DMS79 (cell line): ENCODE results near the gene TFB2M.
"Not testable (repeated sequence)": the region's sequence is repeated elsewhere in the genome, so short reads cannot be mapped to it uniquely, and the experiment has no call there.

ENCODE experiments used
- DNase-seq: peaks from one replicate; lab custom pipeline; 2025; lab: John Stamatoyannopoulos, UW

Gene TFB2M

DNA sequence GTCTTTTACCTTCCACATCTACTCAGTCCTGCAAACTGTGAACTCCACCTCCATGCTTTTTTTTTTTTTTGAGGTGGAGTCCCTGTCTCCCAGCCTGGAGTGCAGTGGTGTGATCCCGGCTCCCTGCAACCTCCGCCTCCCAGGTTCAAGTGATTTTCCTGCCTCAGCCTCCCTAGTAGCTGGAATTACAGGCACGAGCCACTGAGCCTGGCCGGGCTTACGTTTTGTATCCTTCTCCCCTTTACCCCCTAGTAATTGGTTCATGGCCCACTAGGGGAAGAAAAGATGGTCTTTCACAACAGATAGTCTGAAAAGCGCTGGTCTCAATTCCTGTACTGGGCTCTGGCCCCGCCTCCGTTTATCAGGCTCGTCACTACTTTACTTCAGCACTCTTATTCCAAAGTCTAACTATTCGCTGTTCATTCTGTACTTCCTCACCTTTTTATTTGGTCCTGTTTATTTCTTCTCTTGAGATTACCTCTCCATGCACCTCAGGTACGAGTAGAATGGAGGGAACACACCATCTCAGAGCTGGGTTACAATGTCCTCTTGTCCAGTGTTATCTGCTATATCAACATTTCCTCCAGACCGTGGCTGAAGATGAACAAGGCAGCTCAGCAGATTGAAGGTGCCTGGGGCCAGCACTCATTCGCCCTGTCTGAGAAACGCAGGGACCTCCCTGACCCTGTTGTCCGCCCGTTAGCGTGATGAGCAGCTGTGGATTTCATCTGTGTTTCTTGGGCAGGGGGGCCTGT, 16.4 kb upstream of the TFB2M start:
- DNase-seq: no peak

DNA sequence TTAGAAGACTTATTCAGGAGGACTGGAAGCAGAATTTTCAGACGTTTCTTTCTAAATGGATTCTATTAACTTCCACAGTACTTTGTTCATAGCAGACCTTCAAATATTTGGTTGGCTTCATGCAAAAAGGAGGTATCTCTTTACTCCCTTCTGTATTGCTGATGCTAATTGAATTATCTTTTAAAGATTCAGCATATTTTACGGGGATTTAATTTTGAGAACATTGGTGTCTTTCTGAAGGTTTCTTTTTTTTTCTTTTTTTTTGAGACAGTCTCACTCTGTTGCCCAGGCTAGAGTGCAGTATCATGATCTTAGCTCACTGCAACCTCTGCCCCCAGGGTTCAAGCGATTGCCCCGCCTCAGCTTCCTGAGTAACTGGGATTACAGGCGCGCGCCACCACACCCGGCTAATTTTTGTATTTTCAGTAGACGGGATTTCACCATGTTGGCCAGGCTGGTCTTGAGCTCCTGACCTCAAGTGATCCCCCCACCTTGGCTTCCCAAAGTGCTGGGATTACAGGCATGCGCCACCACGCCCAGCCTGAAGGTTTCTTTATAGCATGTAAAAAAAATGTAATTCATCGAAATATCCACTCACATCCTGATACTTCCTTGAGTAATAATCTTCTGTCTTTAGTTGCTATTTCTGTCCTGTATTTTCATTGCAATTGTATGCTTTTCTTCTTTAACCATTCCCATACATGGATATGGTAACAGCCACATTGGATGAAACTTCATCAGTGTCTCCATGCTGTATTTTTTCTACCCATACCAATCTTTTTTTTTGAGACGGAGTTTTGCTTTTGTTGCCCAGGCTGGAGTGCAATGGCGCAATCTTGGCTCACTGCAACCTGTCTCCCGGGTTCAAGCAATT, 14.7 kb upstream of the TFB2M start:
- DNase-seq: no peak

DNA sequence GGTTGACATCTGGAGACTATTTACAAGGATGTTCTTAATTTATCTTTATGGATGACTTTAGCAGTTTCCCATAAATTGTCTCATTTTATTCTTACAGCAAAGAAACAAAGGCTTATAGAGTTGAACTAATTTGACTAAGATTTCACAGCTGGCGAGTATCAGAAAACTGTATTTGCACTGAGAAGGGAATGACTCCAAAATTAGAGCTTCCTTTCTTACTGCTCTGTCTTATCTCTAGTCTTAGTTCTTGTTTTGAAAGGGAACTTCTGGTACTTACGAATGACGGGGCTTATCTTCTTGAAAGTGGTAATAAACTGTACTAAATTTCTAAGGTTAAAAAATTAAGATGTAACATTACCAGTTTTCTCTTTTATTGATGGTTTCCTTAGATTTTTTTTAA, 13.8 kb upstream of the TFB2M start:
- no peak for DNase-seq

DNA sequence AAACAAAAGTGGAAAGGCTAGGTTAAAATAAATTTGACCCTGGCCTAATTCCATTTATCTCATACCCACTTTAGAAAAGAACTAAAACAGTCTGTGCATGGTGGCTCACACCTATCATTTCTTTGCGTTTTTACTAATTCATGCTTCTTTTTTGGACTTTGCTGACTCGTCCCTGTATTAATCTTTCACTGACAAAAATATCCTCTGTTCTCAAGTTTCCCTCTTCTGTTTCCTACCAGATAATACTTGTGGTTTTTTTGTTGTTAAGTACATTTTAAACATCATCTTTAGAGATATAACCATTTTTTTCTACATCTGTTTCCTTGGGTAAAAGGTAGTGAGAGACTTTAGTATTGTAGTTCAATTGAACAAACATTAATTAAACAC, 11.7 kb upstream of the TFB2M start:
- DNase-seq: no peak

- DNase-seq: no peak
These were observed 11.1 kb upstream of the TFB2M start for GRCh38 chr1:246577082-246577719.

DNA sequence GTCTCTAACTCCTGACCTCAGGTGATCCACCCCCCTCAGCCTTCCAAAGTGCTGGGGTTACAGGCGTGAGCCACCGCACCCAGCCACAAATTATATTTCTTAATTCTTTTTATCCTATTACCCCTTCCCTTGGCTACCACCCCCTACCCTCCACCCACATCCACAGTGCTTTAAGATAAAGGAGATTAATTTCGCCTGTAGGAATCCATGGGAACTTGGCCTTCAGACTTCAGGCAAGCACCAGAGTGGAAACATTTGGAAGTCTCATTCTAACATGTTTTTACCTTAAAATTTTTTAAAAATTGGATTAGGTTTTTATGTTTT, 10.6 kb upstream of the TFB2M start:
- no peak for DNase-seq

DNA sequence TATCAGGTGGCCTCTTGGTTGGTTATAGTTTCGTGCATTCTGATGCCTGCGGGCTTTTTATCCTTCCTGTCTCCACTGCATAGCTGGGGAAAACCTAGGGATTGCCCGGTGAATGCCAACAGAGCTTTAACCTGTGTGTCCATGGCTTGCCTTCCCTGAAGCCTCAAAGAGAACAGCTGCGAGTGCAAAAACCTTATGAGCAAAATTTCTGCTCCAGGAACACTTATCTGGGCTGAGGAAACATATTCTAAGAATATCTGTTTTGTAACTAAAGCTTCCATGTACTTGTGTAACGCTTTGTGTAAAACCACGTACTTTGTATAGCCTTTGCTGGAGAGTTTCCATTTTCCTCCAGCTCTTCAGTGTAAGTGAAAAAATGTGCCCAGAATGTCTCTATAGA, 7.4 kb upstream of the TFB2M start:
- no peak for DNase-seq

DNA sequence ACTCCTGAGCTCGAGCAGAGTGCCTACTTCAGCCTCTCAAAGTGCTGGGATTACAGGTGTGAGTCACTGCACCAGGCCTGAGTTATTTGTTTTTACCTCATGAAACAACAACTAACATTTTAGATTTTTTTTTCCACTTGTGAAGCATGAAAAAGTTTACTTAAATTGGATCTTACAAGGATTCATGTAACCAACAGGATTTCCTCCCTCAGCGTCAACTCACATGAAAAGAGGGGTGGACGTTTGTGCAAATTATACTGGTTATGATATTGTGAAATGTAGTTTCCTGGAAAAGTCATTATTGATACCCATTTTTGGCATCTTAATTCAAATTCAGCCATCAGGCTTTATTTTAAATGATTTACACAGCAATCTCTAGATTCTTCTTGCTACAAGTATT, 6.7 kb upstream of the TFB2M start:
- DNase-seq: no peak

DNA sequence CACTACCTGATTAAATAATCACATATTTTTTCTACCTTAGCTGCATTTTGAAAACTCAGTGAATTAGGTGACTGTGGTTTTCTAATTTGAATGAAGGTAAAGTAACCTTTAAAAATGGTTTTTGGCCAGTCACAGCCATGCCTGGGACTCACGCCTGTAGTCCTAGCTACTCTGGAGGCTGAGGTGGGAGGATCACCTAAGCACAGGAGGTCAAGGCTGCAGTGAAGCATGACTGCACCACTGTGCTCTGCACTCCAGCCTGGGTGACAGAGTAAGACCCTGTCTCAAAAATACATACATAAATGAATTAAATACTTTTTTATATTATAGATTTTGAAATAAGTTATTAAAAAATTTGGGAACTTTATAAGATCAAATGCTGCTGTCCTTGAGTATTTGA, 5.9 kb upstream of the TFB2M start:
- no peak for DNase-seq

- not testable (repeated sequence) for DNase-seq
These were observed 5.2 kb upstream of the TFB2M start for GRCh38 chr1:246571309-246571708.

GRCh38 chr1:246569248-246570238, 3.5 kb upstream of the TFB2M start:
- no peak for DNase-seq

GRCh38 chr1:246567646-246568235, 1.7 kb upstream of the TFB2M start:
- DNase-seq: no peak

DNA sequence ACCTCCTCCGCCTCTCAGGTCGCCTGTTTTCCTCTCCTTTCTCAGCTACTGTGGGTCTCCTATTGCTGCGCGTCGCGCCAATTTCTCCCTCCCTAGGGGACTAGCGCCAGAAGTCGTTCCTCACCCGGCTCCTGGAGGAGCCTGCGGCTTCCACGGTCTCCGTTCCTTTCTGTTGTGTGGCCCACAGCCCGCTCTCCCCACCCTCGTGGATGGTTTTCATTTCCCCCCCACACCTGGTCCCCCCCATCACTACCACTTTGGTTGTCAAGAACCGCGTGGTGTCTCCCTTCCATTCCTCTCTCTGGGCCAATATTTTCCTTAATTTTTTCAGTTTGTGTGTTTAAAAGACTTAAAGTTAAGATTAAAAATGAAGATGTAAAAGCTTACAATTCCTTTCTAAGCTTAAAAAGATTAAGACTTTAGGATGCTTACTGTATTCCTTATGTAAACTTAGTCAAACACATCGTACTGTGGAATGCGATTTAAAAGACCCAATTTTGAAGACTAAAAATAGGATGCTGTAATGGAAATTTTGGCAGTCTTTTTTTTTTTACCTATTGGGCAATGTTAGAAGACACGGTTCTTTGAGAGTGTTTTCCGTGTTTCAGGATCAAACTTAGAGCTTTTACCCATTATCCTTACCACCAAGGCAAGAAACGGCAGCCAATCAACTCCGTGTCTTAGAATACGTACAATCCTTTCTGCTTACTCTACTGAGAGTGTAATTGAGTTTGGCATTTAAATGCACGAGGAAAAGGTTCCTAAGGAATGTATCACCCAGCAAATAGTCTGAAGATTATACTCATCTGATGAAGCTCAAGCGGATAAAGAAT, 968 bp upstream of the TFB2M start:
- no peak for DNase-seq

GRCh38 chr1:246565751-246566127, 322 bp downstream of the TFB2M start:
- DNase-seq: no peak

- no peak for DNase-seq
These were observed 966 bp downstream of the TFB2M start for GRCh38 chr1:246564839-246565750.

GRCh38 chr1:246560833-246561232, 5.2 kb downstream of the TFB2M start:
- DNase-seq: not testable (repeated sequence)

- no peak for DNase-seq
These were observed 6.8 kb downstream of the TFB2M start for GRCh38 chr1:246559310-246559709.

GRCh38 chr1:246558041-246558440, 8.0 kb downstream of the TFB2M start:
- DNase-seq: no peak

GRCh38 chr1:246554201-246554600, 11.9 kb downstream of the TFB2M start:
- no peak for DNase-seq
